ENCODE results near the gene SSX5. TPM values are rescaled to one million over a fixed set of nuclear protein-coding genes. Genes with fewer than 3 reads are reported as not detected.
"Not testable (repeated sequence)": the region's sequence is repeated elsewhere in the genome, so short reads cannot be mapped to it uniquely, and the experiment has no call there.

SSX5 gene
- total RNA-seq (2021), result not detected in 2 replicates
- long read RNA-seq, result 0 reads

- H2BK15ac ChIP-seq (ENCODE audit: low read depth, low read length), result no peak within 1 kb of the TSS
- H3K27ac Mint-ChIP-seq, result no peak within 1 kb of the TSS; a peak in 1 of 7 replicates
- peaks cover 7% of the 10 kb centered on the region for H3K27me3 Mint-ChIP-seq (ENCODE audit: low read depth)
- no peak within 1 kb of the TSS for H3K27ac ChIP-seq (ENCODE audit: insufficient read length, low read depth, low read length)
- no peak within 1 kb of the TSS for H4K5ac ChIP-seq (ENCODE audit: insufficient read length, low read depth, low read length)
- no peak within 1 kb of the TSS for H3K4ac ChIP-seq (ENCODE audit: low read depth, low read length)
- no peaks in the 10 kb centered on the region for H3K4me1 ChIP-seq (ENCODE audit: insufficient read depth, low read length)
- H3K9ac ChIP-seq (ENCODE audit: extremely low read depth, insufficient read length, low read length), result no peak within 1 kb of the TSS
- no peaks in the 10 kb centered on the region for H3K4me1 Mint-ChIP-seq
- H4K20me1 ChIP-seq (ENCODE audit: control insufficient read depth, insufficient read depth, insufficient read length), result no peaks in the 10 kb centered on the region
- no peak within 1 kb of the TSS for H4K91ac ChIP-seq (ENCODE audit: insufficient read length, low read depth, low read length)
- H3K36me3 Mint-ChIP-seq (ENCODE audit: insufficient read depth in 1 of 3, low read depth in 3 of 3), result no peaks in the 10 kb centered on the region; a peak in 2 of 7 replicates
- no peak within 1 kb of the TSS for H3T11ph ChIP-seq (ENCODE audit: low read length)
- WGBS (ENCODE audit: extremely low coverage, insufficient read length, low lambda C conversion rate), result no CpG with 5 or more reads among the region's 12 CpGs
- no peaks in the 10 kb centered on the region for H3K27me3 ChIP-seq (ENCODE audit: insufficient read depth, low read length)
- peaks cover 67 to 74% of the 10 kb centered on the region in 2 experiments for H3K9me3 Mint-ChIP-seq
- H3K9me3 ChIP-seq (ENCODE audit: control insufficient read depth, low read depth, low read length), result no peaks in the 10 kb centered on the region
- no peak within 1 kb of the TSS for H2BK20ac ChIP-seq (ENCODE audit: low read depth, low read length, poor library complexity, severe bottlenecking)
- no peaks in the 10 kb centered on the region for H3K23me2 ChIP-seq (ENCODE audit: insufficient read length, low read depth, low read length, poor library complexity, severe bottlenecking)
- H3K79me1 ChIP-seq (ENCODE audit: insufficient read depth, low read depth, low read length, poor library complexity, severe bottlenecking), result no peaks in the 10 kb centered on the region
- TF ChIP-seq, protein P1, sequence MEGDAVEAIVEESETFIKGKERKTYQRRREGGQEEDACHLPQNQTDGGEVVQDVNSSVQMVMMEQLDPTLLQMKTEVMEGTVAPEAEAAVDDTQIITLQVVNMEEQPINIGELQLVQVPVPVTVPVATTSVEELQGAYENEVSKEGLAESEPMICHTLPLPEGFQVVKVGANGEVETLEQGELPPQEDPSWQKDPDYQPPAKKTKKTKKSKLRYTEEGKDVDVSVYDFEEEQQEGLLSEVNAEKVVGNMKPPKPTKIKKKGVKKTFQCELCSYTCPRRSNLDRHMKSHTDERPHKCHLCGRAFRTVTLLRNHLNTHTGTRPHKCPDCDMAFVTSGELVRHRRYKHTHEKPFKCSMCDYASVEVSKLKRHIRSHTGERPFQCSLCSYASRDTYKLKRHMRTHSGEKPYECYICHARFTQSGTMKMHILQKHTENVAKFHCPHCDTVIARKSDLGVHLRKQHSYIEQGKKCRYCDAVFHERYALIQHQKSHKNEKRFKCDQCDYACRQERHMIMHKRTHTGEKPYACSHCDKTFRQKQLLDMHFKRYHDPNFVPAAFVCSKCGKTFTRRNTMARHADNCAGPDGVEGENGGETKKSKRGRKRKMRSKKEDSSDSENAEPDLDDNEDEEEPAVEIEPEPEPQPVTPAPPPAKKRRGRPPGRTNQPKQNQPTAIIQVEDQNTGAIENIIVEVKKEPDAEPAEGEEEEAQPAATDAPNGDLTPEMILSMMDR (conservative IDR thresholded peaks at IDR 0.05), result no peak
- no peak within 1 kb of the TSS for H3K4me3 Mint-ChIP-seq
- H3K18ac ChIP-seq (ENCODE audit: insufficient read length, low read depth, low read length), result no peak within 1 kb of the TSS
- no peak within 1 kb of the TSS for H2BK12ac ChIP-seq (ENCODE audit: insufficient read length, low read depth, low read length)
- H3K79me2 ChIP-seq (ENCODE audit: insufficient read depth, low read length), result no peaks in the 10 kb centered on the region
- no peak within 1 kb of the TSS for H2BK5ac ChIP-seq (ENCODE audit: insufficient read length, low read length)
- H4K8ac ChIP-seq (replicated peaks; ENCODE audit: insufficient read length, low read depth, low read length), result no peak within 1 kb of the TSS
- no peak for DNase-seq
- no peak within 1 kb of the TSS for H3K23ac ChIP-seq (ENCODE audit: insufficient read length, low read depth, low read length)
- H3K14ac ChIP-seq (ENCODE audit: insufficient read depth, low read length), result no peak within 1 kb of the TSS
- H2AFZ ChIP-seq (ENCODE audit: low read length), result no peak within 1 kb of the TSS
- no peak within 1 kb of the TSS for H2AK5ac ChIP-seq (ENCODE audit: insufficient read length, low read length)
- H3K56ac ChIP-seq (ENCODE audit: insufficient read length, low read depth, low read length), result no peak within 1 kb of the TSS
- H3K4me2 ChIP-seq (ENCODE audit: insufficient read depth, insufficient read length, low read length), result no peak within 1 kb of the TSS
- no peak within 1 kb of the TSS for H2BK120ac ChIP-seq (ENCODE audit: low read depth, low read length, poor library complexity, severe bottlenecking)
Observed at GRCh38 chrX:48196745-48197201, at the start of gene SSX5. Gene SSX5 (minus strand): TSS chrX:48196795. CDS start chrX:48195358, 1,437 bp downstream.

DNA sequence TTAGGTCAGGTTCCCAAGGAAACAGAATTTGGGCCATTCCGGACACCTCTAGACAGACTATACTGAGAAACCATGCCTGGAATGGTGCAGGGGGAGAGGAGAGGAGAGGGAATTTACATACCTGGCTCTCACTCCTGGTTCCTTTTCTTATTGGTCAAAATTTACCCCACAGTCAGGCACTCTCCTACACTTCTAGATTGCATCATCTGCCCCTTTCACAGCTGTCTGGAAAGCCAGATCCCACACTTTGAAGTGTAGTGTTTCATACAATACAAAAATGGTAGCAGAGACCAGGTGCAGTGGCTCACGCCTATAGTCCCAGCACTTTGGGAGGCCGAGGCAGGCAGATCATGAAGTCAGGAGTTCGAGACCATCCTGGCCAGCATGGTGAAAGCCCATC, 27.6 kb upstream of the SSX5 start:
- H4K20me1 ChIP-seq (ENCODE audit: control insufficient read depth, insufficient read depth, insufficient read length); H3K14ac ChIP-seq (ENCODE audit: insufficient read depth, low read length); H3K56ac ChIP-seq (ENCODE audit: insufficient read length, low read depth, low read length); H2AFZ ChIP-seq (ENCODE audit: low read length); DNase-seq; H3K27ac ChIP-seq (ENCODE audit: insufficient read length, low read depth, low read length); H2BK15ac ChIP-seq (ENCODE audit: low read depth, low read length); H3K9me3 ChIP-seq (ENCODE audit: control insufficient read depth, low read depth, low read length); H3K36me3 Mint-ChIP-seq (ENCODE audit: insufficient read depth in 1 of 3, low read depth in 3 of 3); H3K9ac ChIP-seq (ENCODE audit: extremely low read depth, insufficient read length, low read length); H3K79me1 ChIP-seq (ENCODE audit: insufficient read depth, low read depth, low read length, poor library complexity, severe bottlenecking); H3T11ph ChIP-seq (ENCODE audit: low read length); H4K91ac ChIP-seq (ENCODE audit: insufficient read length, low read depth, low read length); H3K27ac Mint-ChIP-seq; H3K4me1 ChIP-seq (ENCODE audit: insufficient read depth, low read length); H3K79me2 ChIP-seq (ENCODE audit: insufficient read depth, low read length); H3K4ac ChIP-seq (ENCODE audit: low read depth, low read length); H4K8ac ChIP-seq (replicated peaks; ENCODE audit: insufficient read length, low read depth, low read length); H3K27me3 ChIP-seq (ENCODE audit: insufficient read depth, low read length); H2BK20ac ChIP-seq (ENCODE audit: low read depth, low read length, poor library complexity, severe bottlenecking); H3K4me2 ChIP-seq (ENCODE audit: insufficient read depth, insufficient read length, low read length); H3K4me1 Mint-ChIP-seq; H3K23ac ChIP-seq (ENCODE audit: insufficient read length, low read depth, low read length); H3K18ac ChIP-seq (ENCODE audit: insufficient read length, low read depth, low read length); H3K27me3 Mint-ChIP-seq (ENCODE audit: low read depth); H3K23me2 ChIP-seq (ENCODE audit: insufficient read length, low read depth, low read length, poor library complexity, severe bottlenecking); H3K4me3 Mint-ChIP-seq; H2BK5ac ChIP-seq (ENCODE audit: insufficient read length, low read length); H2BK120ac ChIP-seq (ENCODE audit: low read depth, low read length, poor library complexity, severe bottlenecking); H2AK5ac ChIP-seq (ENCODE audit: insufficient read length, low read length); H4K5ac ChIP-seq (ENCODE audit: insufficient read length, low read depth, low read length); H2BK12ac ChIP-seq (ENCODE audit: insufficient read length, low read depth, low read length): not testable (repeated sequence)
- H3K9me3 Mint-ChIP-seq, result peaks cover 71% of the 10 kb centered on the region in 2 experiments
- no CpG with 5 or more reads among the region's 4 CpGs for WGBS (ENCODE audit: extremely low coverage, insufficient read length, low lambda C conversion rate)

All from H9 (cell line).